ENCODE measurements around the gene MCC.

Gene MCC

GRCh38 chr5:113320273-113320780 lies 167.9 kb downstream of the MCC start:
- TF ChIP-seq CTCF (conservative IDR thresholded peaks at IDR 0.05), result no peak
- H3K27ac ChIP-seq, result peak overlapping the region; percentile 66

GRCh38 chr5:113319256-113320053 lies 168.8 kb downstream of the MCC start:
- peak overlapping the region; percentile 66 for H3K27ac ChIP-seq
- no peak for TF ChIP-seq CTCF (conservative IDR thresholded peaks at IDR 0.05)

GRCh38 chr5:113317636-113318035 lies 170.6 kb downstream of the MCC start:
- H3K27ac ChIP-seq, result no peak overlapping the region
- TF ChIP-seq CTCF (conservative IDR thresholded peaks at IDR 0.05), result no peak

GRCh38 chr5:113311301-113311700 lies 177.0 kb downstream of the MCC start:
- H3K27ac ChIP-seq, result no peak overlapping the region
- TF ChIP-seq CTCF (conservative IDR thresholded peaks at IDR 0.05), result no peak

- no peak for TF ChIP-seq CTCF (conservative IDR thresholded peaks at IDR 0.05)
- H3K27ac ChIP-seq, result no peak overlapping the region
Observed at GRCh38 chr5:113302120-113302519, 186.1 kb downstream of the MCC start.

GRCh38 chr5:113299591-113299990 lies 188.7 kb downstream of the MCC start:
- H3K27ac ChIP-seq, result no peak overlapping the region
- no peak for TF ChIP-seq CTCF (conservative IDR thresholded peaks at IDR 0.05)

- H3K27ac ChIP-seq, result no peak overlapping the region
- TF ChIP-seq CTCF (conservative IDR thresholded peaks at IDR 0.05), result no peak
Observed at GRCh38 chr5:113296676-113297075, 191.6 kb downstream of the MCC start.
